Fibroblast of pulmonary artery (primary cell): Measurements from ENCODE around the gene PTPRU.

Experiments used
- DNase-seq: peaks from one replicate; pipeline ENCODE4 v3.0.0-alpha.2; 2010; ENCODE audit warnings: low read depth
- H3K4me3 ChIP-seq: replicated peaks from 2 replicates; pipeline ENCODE4 v1.5.1; 2011; ENCODE audit warnings: low read depth, mild to moderate bottlenecking, control low read depth, low read length, moderate library complexity
- CTCF ChIP-seq: IDR thresholded peaks from 2 replicates; pipeline ENCODE4 v1.5.1; 2011; ENCODE audit warnings: mild to moderate bottlenecking, control low read depth, low read length, inconsistent platforms; ENCODE audit errors: missing control alignments

The PTPRU gene

GRCh38 chr1:29208442-29208841, 27.9 kb upstream of the PTPRU start:
- no peak for DNase-seq
- no peak overlapping the region for H3K4me3 ChIP-seq
- TF ChIP-seq CTCF, result no peak

- DNase-seq, result no peak
- no peak overlapping the region for H3K4me3 ChIP-seq
- TF ChIP-seq CTCF, result no peak
Measured at GRCh38 chr1:29209173-29209572, 27.1 kb upstream of the PTPRU start.

GRCh38 chr1:29210278-29211085, 25.8 kb upstream of the PTPRU start:
- no peak for TF ChIP-seq CTCF
- DNase-seq, result no peak
- H3K4me3 ChIP-seq, result no peak overlapping the region

GRCh38 chr1:29211086-29212030, 25.0 kb upstream of the PTPRU start:
- DNase-seq, result no peak
- no peak for TF ChIP-seq CTCF
- H3K4me3 ChIP-seq, result no peak overlapping the region

GRCh38 chr1:29213055-29213454, 23.3 kb upstream of the PTPRU start:
- no peak for TF ChIP-seq CTCF
- no peak for DNase-seq
- H3K4me3 ChIP-seq, result no peak overlapping the region

GRCh38 chr1:29217633-29218032, 18.7 kb upstream of the PTPRU start:
- DNase-seq, result no peak
- H3K4me3 ChIP-seq, result no peak overlapping the region
- TF ChIP-seq CTCF, result no peak
